ENCODE measurements around the gene SERPINA12.

Gene SERPINA12

DNA sequence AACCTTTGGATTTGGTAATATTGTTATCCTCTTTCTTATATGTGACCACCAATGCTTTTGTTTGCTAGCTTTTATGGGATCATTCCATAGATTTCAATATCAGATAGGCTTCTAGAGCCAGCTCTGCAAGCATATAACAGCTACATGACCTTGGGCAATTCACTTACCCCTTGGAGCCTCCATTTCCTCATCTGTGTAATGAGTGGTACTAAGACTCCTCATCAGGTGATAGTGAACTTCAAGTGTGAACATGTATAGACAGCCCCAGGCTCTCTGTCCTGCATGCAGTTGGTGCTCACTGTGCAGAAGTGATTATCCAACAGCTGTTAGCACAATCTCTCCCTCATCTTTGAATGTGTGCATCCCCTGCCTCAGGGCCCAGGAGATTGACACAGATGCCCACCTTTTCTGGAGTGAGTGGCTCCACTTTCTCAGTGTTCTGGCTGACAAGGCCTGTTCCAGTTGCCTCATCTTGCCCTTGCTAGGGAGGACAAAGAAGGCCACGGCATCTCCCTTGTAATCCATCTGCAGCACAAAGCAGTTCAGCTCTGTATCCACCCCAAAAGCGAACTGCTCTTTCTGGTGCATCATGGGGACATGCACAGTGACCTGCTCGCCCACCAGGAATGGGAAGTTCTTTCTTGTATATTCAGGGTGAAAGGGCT is 42.4 kb downstream of the SERPINA12 start:
- TF ChIP-seq, protein P1, sequence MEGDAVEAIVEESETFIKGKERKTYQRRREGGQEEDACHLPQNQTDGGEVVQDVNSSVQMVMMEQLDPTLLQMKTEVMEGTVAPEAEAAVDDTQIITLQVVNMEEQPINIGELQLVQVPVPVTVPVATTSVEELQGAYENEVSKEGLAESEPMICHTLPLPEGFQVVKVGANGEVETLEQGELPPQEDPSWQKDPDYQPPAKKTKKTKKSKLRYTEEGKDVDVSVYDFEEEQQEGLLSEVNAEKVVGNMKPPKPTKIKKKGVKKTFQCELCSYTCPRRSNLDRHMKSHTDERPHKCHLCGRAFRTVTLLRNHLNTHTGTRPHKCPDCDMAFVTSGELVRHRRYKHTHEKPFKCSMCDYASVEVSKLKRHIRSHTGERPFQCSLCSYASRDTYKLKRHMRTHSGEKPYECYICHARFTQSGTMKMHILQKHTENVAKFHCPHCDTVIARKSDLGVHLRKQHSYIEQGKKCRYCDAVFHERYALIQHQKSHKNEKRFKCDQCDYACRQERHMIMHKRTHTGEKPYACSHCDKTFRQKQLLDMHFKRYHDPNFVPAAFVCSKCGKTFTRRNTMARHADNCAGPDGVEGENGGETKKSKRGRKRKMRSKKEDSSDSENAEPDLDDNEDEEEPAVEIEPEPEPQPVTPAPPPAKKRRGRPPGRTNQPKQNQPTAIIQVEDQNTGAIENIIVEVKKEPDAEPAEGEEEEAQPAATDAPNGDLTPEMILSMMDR (IDR thresholded peaks at IDR 0.05; ENCODE audit: insufficient read depth, low read depth, low read length, missing control alignments): no peak
- no peak overlapping the region for H3K4me3 ChIP-seq (ENCODE audit: low read length)
- peak; percentile 57 for DNase-seq (ENCODE audit: low read depth)

DNA sequence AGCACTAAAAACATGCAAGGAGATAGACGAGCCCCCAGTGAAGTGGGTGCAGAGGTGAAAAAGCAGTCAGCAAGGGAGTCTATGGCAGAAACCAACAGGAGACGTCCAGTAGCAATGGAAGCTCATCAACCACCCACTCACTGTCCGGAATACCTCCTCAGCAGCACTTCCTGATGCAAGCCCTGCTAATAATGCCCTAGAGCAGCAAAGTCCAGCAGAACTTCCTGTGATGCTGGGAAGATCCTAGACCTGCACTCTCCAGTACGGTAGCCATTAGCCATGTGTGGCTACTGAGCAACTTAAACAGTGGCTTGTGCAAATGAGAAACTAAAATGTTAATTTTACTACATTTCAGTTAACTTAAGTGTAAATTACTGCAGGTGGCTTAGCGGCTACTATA is 44.2 kb downstream of the SERPINA12 start:
- no peak for DNase-seq (ENCODE audit: low read depth)
- H3K4me3 ChIP-seq (ENCODE audit: low read length): no peak overlapping the region
- TF ChIP-seq, protein P1 (IDR thresholded peaks at IDR 0.05; ENCODE audit: insufficient read depth, low read depth, low read length, missing control alignments): no peak

DNA sequence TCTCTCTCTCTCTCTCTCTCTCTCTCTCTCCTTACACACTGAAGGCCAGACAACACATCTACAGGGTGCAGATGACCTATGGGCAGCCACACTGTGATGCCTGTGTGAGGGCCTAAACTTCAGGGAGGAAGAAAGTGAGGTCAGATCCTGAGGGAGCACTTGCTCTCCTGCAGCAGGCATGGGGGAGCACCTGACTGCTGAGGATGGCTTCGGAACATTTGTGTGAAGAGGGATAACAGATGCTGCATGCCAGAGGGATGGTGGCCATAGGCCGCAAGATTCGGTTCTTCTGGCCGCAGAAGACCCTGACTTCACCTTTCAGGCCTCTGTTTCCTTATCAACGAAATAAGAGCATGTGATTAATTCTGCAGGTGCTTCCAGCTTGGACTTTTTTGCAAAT is 45.0 kb downstream of the SERPINA12 start:
- no peak overlapping the region for H3K4me3 ChIP-seq (ENCODE audit: low read length)
- TF ChIP-seq, protein P1 (IDR thresholded peaks at IDR 0.05; ENCODE audit: insufficient read depth, low read depth, low read length, missing control alignments): no peak
- DNase-seq (ENCODE audit: low read depth): no peak

DNA sequence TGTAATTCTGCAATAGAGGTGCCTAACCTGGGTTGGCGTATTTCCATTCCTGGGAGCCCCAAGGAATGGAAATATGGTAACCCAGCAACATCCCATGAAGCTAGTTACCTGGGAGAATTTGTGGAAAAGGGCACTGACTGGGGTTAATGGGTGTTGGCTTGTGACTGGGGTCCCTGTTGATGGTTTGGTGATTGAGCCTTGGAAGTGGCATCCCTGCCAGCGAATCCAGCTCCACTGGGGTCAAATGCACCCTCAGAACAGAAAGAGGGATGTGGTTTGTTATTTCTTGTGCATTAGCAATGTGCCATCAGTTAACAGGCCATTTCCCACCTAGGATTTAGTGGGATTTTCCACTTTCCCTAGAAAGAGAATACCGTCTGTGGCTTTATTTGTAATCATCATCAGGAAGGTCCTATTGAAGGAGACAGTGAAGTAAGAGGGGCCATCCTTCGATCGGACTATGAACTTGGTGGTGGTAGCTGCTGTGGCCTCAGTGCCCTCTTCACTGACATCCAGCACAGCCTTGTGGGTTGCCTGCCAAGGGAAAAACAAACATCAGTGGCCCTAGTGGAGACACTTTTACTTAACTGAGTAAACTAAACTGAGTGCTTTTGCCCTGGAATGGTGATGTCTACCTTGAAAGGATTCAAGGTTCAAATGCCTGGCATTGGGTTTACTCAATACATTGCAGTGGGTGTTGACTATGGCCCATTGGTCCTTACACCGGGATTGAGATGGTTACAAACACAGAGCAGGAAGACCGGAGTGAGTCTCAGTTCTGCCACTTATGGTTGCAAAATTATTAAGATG is 46.3 kb downstream of the SERPINA12 start:
- TF ChIP-seq, protein P1 (IDR thresholded peaks at IDR 0.05; ENCODE audit: insufficient read depth, low read depth, low read length, missing control alignments): no peak
- no peak for DNase-seq (ENCODE audit: low read depth)
- no peak overlapping the region for H3K4me3 ChIP-seq (ENCODE audit: low read length)

DNA sequence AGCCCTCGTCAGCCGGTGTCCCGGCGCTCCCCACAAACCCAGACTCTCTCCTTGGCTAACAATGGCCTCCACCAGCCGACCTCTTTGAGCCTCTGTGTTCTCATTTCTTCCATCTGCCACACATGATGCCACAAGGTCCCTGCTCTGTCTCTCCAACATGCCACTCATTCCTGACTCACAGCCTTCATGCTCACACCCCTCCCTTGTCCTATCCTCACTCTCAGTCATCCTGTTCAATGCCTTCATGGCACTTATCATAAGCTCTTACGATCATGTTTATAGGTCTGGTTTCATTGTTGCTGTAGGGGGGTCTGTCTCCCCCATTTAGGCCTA is 47.1 kb downstream of the SERPINA12 start:
- DNase-seq (ENCODE audit: low read depth): no peak
- no peak overlapping the region for H3K4me3 ChIP-seq (ENCODE audit: low read length)
- TF ChIP-seq, protein P1 (IDR thresholded peaks at IDR 0.05; ENCODE audit: insufficient read depth, low read depth, low read length, missing control alignments): no peak

DNA sequence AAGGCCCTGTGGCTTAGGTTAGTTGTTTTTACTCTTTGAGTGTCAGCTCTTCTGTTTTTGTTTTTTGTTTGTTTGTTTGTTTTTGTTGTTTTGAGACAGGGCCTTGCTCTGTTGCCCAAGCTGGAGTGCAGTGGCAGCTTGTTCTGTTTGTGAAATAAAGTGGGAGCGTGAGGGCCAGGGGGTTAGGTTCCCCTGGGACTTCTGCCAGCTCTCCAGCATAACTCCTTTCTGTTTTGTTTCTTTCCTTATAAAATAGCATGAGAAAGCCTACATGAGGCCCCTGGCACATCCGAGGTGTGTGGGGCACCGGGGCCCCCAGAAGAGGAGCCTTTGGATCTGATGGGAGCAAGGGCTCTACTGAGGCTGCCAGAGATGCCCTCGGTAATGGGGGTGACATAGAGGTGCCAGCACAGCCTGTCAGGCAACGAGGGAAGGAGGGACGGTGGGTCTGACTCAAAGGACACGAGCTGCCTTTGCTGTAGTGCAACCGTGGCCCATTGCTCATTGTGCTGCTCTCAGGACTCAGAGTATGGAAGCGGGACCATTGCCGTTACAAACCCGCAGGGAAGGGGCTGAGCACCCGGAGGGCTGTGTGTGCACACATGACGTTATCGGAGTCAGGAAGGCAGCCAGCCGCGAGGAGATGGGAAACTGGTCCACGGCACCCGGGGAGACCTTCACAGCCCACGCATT is 47.6 kb downstream of the SERPINA12 start:
- DNase-seq (ENCODE audit: low read depth): no peak
- TF ChIP-seq, protein P1 (IDR thresholded peaks at IDR 0.05; ENCODE audit: insufficient read depth, low read depth, low read length, missing control alignments): no peak
- no peak overlapping the region for H3K4me3 ChIP-seq (ENCODE audit: low read length)
